ENCODE results near the gene ASB11. TPM values are rescaled to one million over a fixed set of nuclear protein-coding genes. Genes with fewer than 3 reads are reported as not detected.
A peak's percentile ranks its signal among the peaks of the same experiment; 100 is the strongest.

The ASB11 gene
- total and polyA plus RNA-seq, 7 donors = 0.16 to 0.60 TPM; not detected in 5

- Histone ChIP-seq H3K27me3 (no peaks in the 10 kb centered on the region), H3K4me3 (peak overlapping the region; percentile 6 to 78 (median 73)), H3K9me3 (no peaks in the 10 kb centered on the region), H3K27ac (peak overlapping the region; percentile 54 to 78 (median 61)), H3K36me3 (peaks cover 0 to 8% (median 0%) of the 10 kb centered on the region in 4 donors), H3K4me1 (peaks cover 0 to 5% (median 0%) of the 10 kb centered on the region in 4 donors)
- intact Hi-C loops (cut with DNase I) = loop anchor here (5.0 to 10.0 kb wide), 2 partner anchors 159 to 341 kb away; partner anchors contain the start of gene PIR
- WGBS, 2 donors = 0 to 1% methylated on average over 10 of the region's 10 CpGs
- no peak for TF ChIP-seq POLR2A (IDR thresholded peaks at IDR 0.05)
- TF ChIP-seq, protein P1, sequence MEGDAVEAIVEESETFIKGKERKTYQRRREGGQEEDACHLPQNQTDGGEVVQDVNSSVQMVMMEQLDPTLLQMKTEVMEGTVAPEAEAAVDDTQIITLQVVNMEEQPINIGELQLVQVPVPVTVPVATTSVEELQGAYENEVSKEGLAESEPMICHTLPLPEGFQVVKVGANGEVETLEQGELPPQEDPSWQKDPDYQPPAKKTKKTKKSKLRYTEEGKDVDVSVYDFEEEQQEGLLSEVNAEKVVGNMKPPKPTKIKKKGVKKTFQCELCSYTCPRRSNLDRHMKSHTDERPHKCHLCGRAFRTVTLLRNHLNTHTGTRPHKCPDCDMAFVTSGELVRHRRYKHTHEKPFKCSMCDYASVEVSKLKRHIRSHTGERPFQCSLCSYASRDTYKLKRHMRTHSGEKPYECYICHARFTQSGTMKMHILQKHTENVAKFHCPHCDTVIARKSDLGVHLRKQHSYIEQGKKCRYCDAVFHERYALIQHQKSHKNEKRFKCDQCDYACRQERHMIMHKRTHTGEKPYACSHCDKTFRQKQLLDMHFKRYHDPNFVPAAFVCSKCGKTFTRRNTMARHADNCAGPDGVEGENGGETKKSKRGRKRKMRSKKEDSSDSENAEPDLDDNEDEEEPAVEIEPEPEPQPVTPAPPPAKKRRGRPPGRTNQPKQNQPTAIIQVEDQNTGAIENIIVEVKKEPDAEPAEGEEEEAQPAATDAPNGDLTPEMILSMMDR (IDR thresholded peaks at IDR 0.05) = no peak
- TF ChIP-seq POLR2AphosphoS5 (IDR thresholded peaks at IDR 0.05) = no peak
- TF ChIP-seq EP300 (IDR thresholded peaks at IDR 0.05) = no peak
- no peak for DNase-seq
Observed at GRCh38 chrX:15336023-15336413, 20.6 kb upstream of the ASB11 start.

DNA sequence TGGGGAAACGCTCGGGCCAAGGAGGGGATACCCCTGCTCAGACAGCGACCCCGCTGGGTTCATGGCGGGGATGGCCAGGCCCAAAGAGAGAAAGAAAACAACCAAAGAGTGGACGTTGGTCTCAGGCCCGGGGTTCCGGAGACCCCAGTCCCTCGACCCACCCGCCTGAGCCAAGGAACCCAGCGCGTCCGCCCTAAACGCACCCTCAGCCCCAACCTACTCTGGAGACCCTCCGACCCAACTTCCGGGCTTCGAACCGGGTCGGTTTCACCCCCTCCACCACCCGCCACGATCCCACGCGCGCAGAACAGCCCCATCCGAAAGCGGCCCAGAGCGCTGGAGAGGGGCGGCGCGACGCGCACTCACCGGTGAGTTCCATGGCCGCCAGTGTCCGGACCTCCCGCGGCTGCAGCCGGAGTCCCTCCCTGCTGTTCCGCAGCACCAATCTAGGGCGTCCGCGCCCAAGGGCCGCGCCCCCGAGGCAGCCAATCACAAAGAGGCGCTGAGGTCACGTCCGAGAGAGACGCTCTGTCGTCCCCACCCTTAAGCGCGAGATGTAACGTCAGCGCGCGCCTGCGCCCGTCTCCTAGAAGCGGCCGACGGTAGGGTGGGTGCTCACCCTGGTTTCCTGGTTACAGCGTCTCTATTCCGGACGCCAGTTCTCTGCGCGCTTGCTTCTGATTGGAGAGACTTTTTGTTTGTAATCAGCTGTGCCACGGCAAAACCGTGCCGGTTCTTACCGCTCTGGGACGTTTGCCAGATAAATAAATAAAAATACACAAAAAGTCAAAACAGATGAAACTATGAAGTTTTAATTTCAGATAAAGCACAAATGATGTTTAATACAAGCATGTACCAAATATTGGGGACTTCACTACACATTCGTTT is 19.9 kb upstream of the ASB11 start, which contains the start of gene PIGA:
TSS of gene PIGA (minus strand) at position 389 of the 888 bp plus-strand sequence. CDS start 3,593 bp downstream, outside the sequence.
- H3K4me3 ChIP-seq = peak within 1 kb of the TSS; percentile 70 to 78 (median 73)
- H3K9me3 ChIP-seq = no peaks in the 10 kb centered on the region
- peaks cover 0 to 5% (median 0%) of the 10 kb centered on the region in 4 donors for H3K4me1 ChIP-seq
- DNase-seq = peak; percentile 98
- WGBS, 2 donors = 0 to 1% methylated on average over 72 of the region's 72 CpGs
- intact Hi-C loops (cut with DNase I) = loop anchor here (5.0 to 10.0 kb wide), 2 partner anchors 159 to 342 kb away; partner anchors contain the start of gene PIR
- H3K36me3 ChIP-seq = peaks cover 0 to 10% (median 0%) of the 10 kb centered on the region in 4 donors
- TF ChIP-seq EP300 (IDR thresholded peaks at IDR 0.05) (peak in 1 of 4 donors; percentile 37), POLR2AphosphoS5 (IDR thresholded peaks at IDR 0.05) (peak; percentile 92 to 96 (median 94)), POLR2A (IDR thresholded peaks at IDR 0.05) (peak; percentile 79 to 88)
- TF ChIP-seq, protein P1 (IDR thresholded peaks at IDR 0.05) = no peak
- H3K27me3 ChIP-seq = no peaks in the 10 kb centered on the region
- H3K27ac ChIP-seq = peak within 1 kb of the TSS; percentile 78 to 86 (median 82)

DNA sequence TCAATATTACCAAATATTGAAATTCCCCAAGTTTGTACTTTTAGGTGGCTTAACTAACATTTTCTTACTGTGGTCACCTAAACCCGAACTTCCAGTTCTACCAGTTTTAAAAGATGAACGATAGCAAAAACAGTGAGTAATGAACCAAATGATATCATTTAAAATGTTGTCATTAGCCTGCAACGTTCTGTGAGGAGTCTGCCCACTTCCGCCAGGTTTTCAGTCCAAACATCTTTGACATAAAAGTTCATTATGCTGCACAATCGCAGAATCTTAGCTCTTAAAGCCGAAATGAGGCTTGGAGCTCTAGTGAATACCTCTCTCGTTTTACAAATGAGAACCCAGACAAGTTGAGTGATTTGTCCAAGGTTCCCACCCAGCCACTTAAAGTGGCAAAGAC is 19.1 kb upstream of the ASB11 start:
- 2 to 9% methylated on average over 7 of the region's 7 CpGs for WGBS, 2 donors

GRCh38 chrX:15328821-15329220 is 13.4 kb upstream of the ASB11 start:
- Histone ChIP-seq H3K4me3 (no peak overlapping the region), H3K4me1 (no peaks in the 10 kb centered on the region), H3K27me3 (no peaks in the 10 kb centered on the region), H3K36me3 (peaks cover 0 to 10% (median 0%) of the 10 kb centered on the region in 4 donors), H3K27ac (no peak overlapping the region), H3K9me3 (no peaks in the 10 kb centered on the region)
- no peak for TF ChIP-seq EP300 (IDR thresholded peaks at IDR 0.05)
- no peak for TF ChIP-seq POLR2AphosphoS5 (IDR thresholded peaks at IDR 0.05)
- TF ChIP-seq POLR2A (IDR thresholded peaks at IDR 0.05) = no peak
- TF ChIP-seq, protein P1 (IDR thresholded peaks at IDR 0.05) = no peak
- 59 to 72% methylated on average over 2 of the region's 2 CpGs for WGBS, 2 donors
- intact Hi-C loops (cut with DNase I) = no loop called here
- DNase-seq = no peak

More for the DNA sequence above, 19.1 kb upstream of the ASB11 start:
- no peak for DNase-seq
- Histone ChIP-seq H3K4me1 (peaks cover 0 to 5% (median 0%) of the 10 kb centered on the region in 4 donors), H3K27me3 (no peaks in the 10 kb centered on the region), H3K9me3 (no peaks in the 10 kb centered on the region), H3K27ac (peak overlapping the region; percentile 78 to 86 (median 82)), H3K4me3 (peak overlapping the region; percentile 70 to 78 (median 73)), H3K36me3 (peaks cover 0 to 10% (median 0%) of the 10 kb centered on the region in 4 donors)
- TF ChIP-seq POLR2A (IDR thresholded peaks at IDR 0.05) (no peak), EP300 (IDR thresholded peaks at IDR 0.05) (no peak), POLR2AphosphoS5 (IDR thresholded peaks at IDR 0.05) (no peak)
- TF ChIP-seq, protein P1 (IDR thresholded peaks at IDR 0.05) = no peak
- intact Hi-C loops (cut with DNase I) = loop anchor here (10.0 kb wide), 1 partner anchor 160 kb away; the partner anchor contains the start of gene PIR
